ENCODE measurements around the gene HSF2BP. TPM values are rescaled to one million over a fixed set of nuclear protein-coding genes. Genes with fewer than 3 reads are reported as not detected.
"Not testable (repeated sequence)": the region's sequence is repeated elsewhere in the genome, so short reads cannot be mapped to it uniquely, and the experiment has no call there.

The HSF2BP gene
- total and polyA plus RNA-seq, 5 experiments from 2014 or later = 0.22 to 0.68 (median 0.64) TPM

GRCh38 chr21:43572446-43572845, 86.8 kb downstream of the HSF2BP start:
- Mint-ChIP-seq H3K4me3 (no peak overlapping the region), H3K27me3 (peaks cover 0 to 11% (median 5%) of the 10 kb centered on the region in 5 donors), H3K36me3 (no peaks in the 10 kb centered on the region), H3K27ac (no peak overlapping the region), H3K9me3 (no peaks in the 10 kb centered on the region), H3K4me1 (peaks cover 0 to 7% (median 1%) of the 10 kb centered on the region in 4 donors)
- ATAC-seq (no peak), DNase-seq (no peak)
- POLR2A ChIA-PET = no interaction called here

DNA sequence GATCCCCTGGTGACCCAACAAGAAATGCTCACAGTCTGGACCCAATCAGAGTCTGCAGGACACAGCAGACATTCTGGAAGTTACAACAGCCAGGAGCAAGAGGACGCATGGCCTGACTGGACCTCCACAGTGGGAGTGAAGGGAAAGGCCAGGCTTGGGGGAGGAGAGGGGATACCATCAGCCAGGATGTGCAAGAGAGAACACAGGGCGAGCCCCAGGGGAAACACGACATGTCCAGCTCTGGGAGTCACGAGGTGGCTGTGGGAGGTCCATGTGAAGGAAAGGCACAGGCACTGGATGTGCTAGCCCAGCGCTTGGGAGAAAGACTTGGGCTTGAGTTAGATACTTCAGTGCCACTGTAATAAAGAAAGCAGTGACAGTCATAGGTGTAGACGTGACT, 87.3 kb downstream of the HSF2BP start:
- Mint-ChIP-seq H3K27me3 (peaks cover 0 to 11% (median 5%) of the 10 kb centered on the region in 5 donors), H3K36me3 (no peaks in the 10 kb centered on the region), H3K4me3 (no peak overlapping the region), H3K27ac (no peak overlapping the region), H3K4me1 (peaks cover 0 to 7% (median 1%) of the 10 kb centered on the region in 4 donors), H3K9me3 (no peaks in the 10 kb centered on the region)
- POLR2A ChIA-PET = no interaction called here
- DNase-seq (no peak), ATAC-seq (no peak)

- DNase-seq, H3K27ac Mint-ChIP-seq, H3K27me3 Mint-ChIP-seq, H3K36me3 Mint-ChIP-seq, H3K9me3 Mint-ChIP-seq, POLR2A ChIA-PET, H3K4me3 Mint-ChIP-seq, H3K4me1 Mint-ChIP-seq, ATAC-seq: not testable (repeated sequence)
These were observed 89.1 kb downstream of the HSF2BP start for GRCh38 chr21:43570195-43570594.

DNA sequence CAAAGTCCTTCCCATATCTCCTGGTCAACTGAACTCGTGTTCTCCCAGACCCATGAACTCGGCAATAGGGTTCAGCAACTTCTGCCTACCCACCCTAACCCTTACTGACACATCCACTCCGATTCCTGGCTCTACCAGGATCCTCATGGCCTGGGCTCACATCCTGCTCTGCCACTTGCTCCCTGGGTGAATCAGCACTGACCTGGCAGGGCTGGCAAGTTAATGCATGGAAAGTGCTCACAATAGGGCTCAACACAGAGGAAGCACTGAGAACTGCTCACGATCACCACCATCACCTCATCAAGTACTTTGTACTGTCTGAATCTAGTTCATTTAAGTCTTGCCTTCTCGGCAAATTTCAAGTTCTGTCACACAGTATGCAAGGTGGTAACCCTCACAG, 96.8 kb downstream of the HSF2BP start:
- H3K4me3 Mint-ChIP-seq, POLR2A ChIA-PET, H3K27me3 Mint-ChIP-seq, H3K4me1 Mint-ChIP-seq, DNase-seq, H3K9me3 Mint-ChIP-seq, H3K27ac Mint-ChIP-seq, ATAC-seq, H3K36me3 Mint-ChIP-seq: not testable (repeated sequence)

DNA sequence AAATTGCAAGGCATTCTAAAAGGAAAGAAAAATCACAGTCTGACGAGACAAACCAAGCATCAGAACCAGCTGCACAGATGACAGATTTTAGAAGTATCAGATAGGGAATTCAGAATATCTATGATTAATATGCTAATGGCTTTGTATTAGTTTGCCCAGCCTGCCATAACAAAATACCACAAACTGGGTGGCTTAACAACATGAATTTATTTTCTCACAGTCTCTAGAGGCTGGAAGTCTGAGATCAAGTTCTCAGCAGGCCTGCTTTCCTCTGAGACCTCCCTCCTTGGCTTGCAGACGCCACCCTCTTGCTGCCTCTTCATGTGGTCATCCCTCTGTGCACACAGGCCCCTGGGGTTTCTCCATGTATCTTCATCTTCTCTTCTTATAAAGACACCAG, 118.7 kb downstream of the HSF2BP start:
- ATAC-seq, H3K36me3 Mint-ChIP-seq, POLR2A ChIA-PET, H3K9me3 Mint-ChIP-seq, H3K4me1 Mint-ChIP-seq, DNase-seq, H3K27ac Mint-ChIP-seq, H3K4me3 Mint-ChIP-seq, H3K27me3 Mint-ChIP-seq: not testable (repeated sequence)

DNA sequence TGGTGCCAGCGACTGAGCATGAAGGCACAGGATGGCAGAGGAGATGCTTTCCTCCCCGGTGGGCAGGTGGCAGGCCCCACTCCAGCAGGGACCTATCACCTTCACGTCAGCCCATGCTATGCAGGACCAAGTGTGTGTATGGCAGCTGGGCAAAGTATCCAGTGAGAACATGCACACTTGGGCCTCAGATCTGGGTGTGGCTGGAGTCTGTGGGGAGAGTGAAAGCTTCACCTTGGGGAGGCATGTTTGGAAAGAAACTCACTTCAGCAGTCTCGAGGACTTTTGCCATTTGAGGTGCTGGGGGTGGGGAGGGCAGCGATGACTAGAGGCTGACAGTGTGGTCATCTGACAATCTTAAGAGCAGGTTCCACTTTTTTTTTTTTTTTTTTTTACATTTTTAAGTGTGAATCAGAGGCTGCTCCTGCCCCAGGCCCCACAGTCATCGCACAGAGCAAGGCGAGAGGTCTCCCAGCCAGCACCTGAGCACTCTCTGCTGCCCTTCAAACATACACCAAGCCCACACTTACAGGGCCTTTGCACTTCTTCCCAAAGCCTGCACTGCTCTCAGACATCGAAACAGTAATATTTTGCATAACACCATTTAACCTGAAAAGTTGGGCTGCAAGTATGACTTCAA, 136.7 kb downstream of the HSF2BP start:
- H3K36me3 Mint-ChIP-seq, DNase-seq, H3K27me3 Mint-ChIP-seq, H3K4me3 Mint-ChIP-seq, H3K4me1 Mint-ChIP-seq, POLR2A ChIA-PET, ATAC-seq, H3K9me3 Mint-ChIP-seq, H3K27ac Mint-ChIP-seq: not testable (repeated sequence)

DNA sequence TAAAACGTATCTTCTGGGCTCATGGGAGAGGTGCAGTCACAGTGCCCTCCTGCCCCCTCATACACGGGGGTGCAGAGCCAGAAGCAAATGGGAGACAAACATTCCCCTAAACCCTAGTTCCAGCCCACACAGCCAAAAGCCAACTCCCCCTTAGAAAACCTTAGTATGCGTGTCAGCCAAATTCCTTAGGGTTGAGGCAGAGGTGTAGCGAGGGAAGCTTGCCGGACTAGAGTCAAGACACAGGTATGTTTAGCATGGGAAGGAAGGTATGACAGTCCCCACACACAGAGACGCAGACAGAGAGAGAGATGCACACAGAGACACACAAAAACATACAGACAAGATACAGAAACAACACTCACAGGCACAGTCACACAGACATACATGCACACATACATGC, 141.6 kb downstream of the HSF2BP start:
- H3K4me1 Mint-ChIP-seq, H3K4me3 Mint-ChIP-seq, ATAC-seq, POLR2A ChIA-PET, H3K27ac Mint-ChIP-seq, DNase-seq, H3K36me3 Mint-ChIP-seq, H3K9me3 Mint-ChIP-seq, H3K27me3 Mint-ChIP-seq: not testable (repeated sequence)

DNA sequence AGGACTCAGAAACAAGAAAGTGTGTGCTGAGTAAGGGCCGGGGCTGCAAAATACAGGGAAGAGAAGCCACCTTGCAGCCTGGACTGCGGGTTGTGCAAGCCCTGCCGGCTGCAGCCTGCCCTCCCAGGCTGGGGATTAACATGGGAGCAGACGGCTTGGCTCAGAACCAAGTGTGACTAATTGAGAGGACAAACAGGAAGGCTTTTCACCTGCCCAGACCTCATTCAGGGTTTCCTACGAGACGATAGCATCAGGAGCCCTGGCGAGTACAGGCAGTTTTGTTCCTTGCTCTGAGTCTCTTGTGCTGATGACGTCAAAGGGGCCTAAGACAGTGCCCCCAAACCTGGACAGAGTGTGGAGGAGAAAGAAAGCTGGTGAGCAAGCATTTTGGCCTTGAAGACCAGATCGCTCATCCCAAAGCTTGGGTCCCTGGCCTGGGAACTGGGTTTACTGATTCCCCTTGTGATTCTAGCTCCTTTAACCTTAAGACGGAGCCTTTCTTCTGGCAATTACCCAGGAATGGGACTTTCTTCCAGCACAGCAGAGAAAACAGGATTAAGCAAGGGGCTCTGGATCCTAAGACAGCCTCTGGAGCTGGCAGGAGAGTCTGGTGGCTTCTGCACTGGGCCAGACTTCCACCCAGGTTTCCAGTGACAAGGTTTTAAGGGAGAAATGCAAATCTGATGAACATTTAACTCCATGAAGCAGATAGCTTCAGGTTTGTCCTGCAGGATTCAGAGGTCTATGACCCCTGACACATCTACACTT, 142.2 kb downstream of the HSF2BP start:
- POLR2A ChIA-PET, DNase-seq, H3K27me3 Mint-ChIP-seq, H3K4me3 Mint-ChIP-seq, H3K9me3 Mint-ChIP-seq, H3K27ac Mint-ChIP-seq, ATAC-seq, H3K4me1 Mint-ChIP-seq, H3K36me3 Mint-ChIP-seq: not testable (repeated sequence)

- H3K27me3 Mint-ChIP-seq, H3K36me3 Mint-ChIP-seq, ATAC-seq, H3K9me3 Mint-ChIP-seq, H3K4me3 Mint-ChIP-seq, H3K4me1 Mint-ChIP-seq, DNase-seq, H3K27ac Mint-ChIP-seq, POLR2A ChIA-PET: not testable (repeated sequence)
These were observed 142.9 kb downstream of the HSF2BP start for GRCh38 chr21:43516295-43516847.

DNA sequence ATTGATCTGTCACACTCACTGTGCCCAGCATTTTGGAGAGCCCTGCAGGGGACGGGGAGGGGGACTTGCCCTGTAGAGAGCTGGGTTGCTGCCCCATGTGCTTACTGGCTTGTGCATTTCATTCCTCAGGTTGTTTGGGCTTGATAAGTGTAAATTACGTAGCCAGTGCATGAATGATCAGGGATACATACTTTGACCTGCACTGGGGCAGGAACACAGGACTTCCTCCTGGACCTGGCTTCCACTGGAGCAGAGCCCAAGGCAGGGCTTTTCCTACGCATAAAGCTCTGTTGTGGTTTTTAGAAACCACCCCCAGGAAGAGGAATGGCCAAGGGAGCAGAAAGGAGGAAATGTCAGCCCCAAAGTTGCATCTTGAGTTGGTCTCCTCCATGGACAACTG, 144.5 kb downstream of the HSF2BP start:
- H3K4me1 Mint-ChIP-seq, H3K36me3 Mint-ChIP-seq: not testable (repeated sequence)

DNA sequence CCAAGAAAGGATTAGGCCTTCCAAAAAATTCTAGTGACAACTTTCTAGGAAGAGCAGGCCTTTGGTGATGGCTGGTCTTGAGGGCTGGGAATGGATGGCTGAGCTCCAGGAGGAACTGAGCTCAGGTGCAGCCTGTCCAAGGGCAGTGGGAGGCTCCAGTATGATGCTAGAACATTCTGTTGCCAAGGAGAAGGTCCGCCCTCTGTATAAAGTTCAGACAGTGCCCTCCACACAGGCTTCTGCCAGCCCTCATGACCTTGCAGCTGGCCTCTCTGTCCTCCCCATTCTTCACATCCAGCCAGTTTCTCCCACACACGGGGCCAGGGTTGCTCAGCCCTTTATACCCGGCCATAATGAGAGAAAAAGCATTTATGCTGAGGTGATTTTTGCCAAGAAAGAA, 146.3 kb downstream of the HSF2BP start:
- H3K36me3 Mint-ChIP-seq, ATAC-seq, DNase-seq, H3K4me3 Mint-ChIP-seq, H3K27me3 Mint-ChIP-seq, H3K27ac Mint-ChIP-seq, POLR2A ChIA-PET, H3K9me3 Mint-ChIP-seq, H3K4me1 Mint-ChIP-seq: not testable (repeated sequence)

More for the DNA sequence above, 144.5 kb downstream of the HSF2BP start:
- H3K9me3 Mint-ChIP-seq, DNase-seq, ATAC-seq, H3K27me3 Mint-ChIP-seq, H3K4me3 Mint-ChIP-seq, H3K27ac Mint-ChIP-seq, POLR2A ChIA-PET: not testable (repeated sequence)

DNA sequence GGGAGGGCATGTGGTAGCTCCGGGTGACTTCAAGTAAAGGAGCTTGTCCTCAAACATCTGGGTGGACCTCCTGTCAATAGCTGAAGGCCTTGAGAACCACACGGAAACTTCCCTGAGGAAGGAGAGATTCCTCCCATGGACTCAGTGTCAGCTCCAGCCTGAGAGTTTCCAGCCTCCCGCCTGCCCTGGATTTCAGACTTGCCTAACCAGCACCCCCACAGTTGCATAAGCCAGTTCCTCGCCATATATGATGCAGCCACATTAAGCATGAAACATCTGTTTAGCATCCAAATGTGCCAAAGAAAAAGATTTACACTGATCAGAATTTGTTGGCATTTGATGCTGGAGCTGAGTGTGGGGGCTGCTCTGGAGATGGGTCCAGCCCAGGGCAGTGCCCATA, 148.1 kb downstream of the HSF2BP start:
- ATAC-seq, H3K4me1 Mint-ChIP-seq, POLR2A ChIA-PET, H3K27me3 Mint-ChIP-seq, H3K9me3 Mint-ChIP-seq, DNase-seq, H3K27ac Mint-ChIP-seq, H3K36me3 Mint-ChIP-seq, H3K4me3 Mint-ChIP-seq: not testable (repeated sequence)

DNA sequence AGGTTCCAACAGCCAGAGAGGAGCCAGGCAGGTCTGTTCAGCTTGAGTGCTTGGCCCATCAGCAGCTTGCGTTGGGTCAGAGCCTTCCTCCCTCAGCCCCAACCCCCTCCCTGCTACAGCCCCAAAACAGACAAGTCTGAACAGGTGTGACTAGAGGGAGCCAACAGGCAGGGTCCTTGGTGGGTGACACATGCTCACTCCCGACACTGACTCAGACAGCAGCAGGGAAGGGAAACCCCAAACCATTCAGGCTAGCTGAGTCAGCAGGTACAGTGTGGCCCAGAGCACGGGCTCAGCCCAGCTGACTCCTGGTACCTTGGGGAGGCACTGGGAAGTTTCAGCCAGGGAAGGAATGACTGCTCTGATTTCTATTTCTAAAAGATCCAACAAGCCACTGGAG, 148.6 kb downstream of the HSF2BP start:
- H3K9me3 Mint-ChIP-seq, DNase-seq, H3K4me1 Mint-ChIP-seq, H3K27me3 Mint-ChIP-seq, H3K4me3 Mint-ChIP-seq, ATAC-seq, POLR2A ChIA-PET, H3K27ac Mint-ChIP-seq, H3K36me3 Mint-ChIP-seq: not testable (repeated sequence)

- H3K27ac Mint-ChIP-seq, H3K4me1 Mint-ChIP-seq, H3K27me3 Mint-ChIP-seq, POLR2A ChIA-PET, DNase-seq, H3K9me3 Mint-ChIP-seq, ATAC-seq, H3K36me3 Mint-ChIP-seq, H3K4me3 Mint-ChIP-seq: not testable (repeated sequence)
These were observed 155.4 kb downstream of the HSF2BP start for GRCh38 chr21:43503892-43504291.
